ENCODE data around the gene TINCR.
"Not testable (repeated sequence)": the region's sequence is repeated elsewhere in the genome, so short reads cannot be mapped to it uniquely, and the experiment has no call there.

Gene TINCR

DNA sequence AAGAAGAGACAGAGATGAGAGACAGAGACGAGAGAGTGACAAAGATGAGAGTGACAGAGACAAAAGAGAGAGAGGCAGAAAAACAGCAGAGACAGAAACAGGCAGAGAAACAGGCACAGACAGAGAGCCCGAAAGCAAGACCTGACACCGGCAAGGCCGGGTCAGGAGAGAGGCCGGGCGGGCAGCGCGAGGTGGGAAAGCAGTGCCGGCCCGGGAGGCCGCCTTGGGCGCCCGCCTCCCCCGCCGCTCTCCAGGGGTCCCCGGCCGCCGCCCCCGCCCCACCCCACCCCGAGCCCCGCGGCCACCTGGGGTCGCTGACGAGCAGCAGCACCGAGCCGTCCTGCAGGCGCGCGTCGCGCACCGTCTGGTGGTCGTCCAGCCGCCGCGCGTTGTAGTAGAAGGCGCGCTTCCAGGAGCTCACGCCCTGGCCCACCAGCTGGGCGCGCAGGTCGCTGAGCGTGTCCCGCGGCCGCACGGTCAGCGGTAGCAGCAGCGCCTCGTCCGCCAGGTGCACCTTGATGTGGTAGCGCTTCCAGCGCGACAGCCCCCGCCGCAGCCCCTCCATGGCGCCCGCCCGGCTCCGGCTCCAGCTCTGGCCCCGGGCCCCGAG, at the start of gene TINCR:
Gene TINCR, minus strand, starts transcription at position 594 of the 610 bp plus-strand sequence.
- no peak for DNase-seq

- DNase-seq: no peak
These were observed 49.3 kb upstream of the TINCR start for GRCh38 chr19:5617080-5617479.

GRCh38 chr19:5615756-5616327, 48.1 kb upstream of the TINCR start:
- DNase-seq: no peak

DNA sequence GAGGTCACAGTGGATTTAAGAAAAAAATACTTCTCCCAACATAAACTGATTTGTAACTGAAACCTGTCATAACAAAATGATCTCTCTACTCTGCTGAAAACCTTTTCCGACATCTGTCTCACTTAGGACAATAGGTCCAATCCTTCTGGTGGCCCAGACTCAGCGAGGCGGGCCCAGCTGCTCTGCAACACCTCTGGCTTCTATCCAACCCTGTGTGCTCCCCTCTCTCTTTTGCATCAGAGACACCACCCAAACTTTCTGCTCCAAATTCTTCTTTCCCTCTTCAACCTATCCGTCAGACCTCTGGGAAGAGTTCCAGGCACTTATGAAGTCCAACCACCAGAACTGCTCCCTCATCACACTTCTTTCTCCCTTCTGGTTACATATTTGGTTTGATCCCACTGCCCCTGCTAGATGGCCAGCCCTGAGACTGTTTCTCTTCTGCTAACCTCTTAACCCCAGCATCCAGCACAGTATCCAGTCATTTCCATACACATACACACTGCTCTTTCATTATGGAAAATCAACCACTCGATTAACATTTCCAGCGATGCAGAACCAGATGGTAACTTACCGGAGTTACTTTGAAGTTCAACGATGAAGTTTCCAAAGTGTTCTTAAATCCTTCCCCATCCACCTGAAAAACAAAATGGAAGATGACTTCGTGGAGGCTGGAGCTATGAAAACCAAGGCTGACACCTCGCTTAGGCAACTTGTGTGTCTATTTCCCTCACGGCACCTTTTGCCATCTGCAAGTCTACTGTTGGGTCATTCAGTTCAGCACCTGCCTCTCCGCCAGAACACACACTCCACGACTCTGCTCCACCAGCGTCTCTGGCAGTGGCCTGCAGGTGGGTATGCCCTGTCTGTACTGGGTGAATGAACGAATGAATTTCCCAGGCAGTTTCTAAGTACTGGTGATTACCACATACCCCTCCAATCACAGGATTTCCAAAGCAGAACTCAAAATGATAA, 45.4 kb upstream of the TINCR start:
- no peak for DNase-seq

GRCh38 chr19:5609881-5610448, 42.2 kb upstream of the TINCR start:
- DNase-seq: no peak

- DNase-seq: not testable (repeated sequence)
These were observed 41.0 kb upstream of the TINCR start for GRCh38 chr19:5608766-5609165.

DNA sequence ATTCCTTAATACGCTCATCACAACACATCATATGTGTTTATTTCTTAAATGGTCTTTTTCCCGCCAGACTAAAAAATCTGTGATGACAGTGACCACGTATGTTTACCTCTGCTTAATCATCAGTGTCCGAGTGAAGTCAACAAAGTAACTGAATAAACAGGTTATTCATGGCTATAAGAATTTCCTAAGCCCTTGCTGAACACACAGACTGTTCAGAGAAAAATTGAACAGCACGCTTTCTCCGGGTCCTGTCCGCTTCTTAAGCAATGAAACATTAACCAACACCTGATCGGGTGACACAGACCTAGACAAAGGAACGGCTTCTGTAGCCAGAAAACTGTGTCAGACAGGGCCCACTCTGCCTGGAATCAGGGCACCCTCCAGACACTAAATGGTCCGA, 40.5 kb upstream of the TINCR start:
- DNase-seq: no peak

GRCh38 chr19:5607318-5608275, 39.8 kb upstream of the TINCR start:
- no peak for DNase-seq

GRCh38 chr19:5605362-5605761, 37.6 kb upstream of the TINCR start:
- DNase-seq: no peak

- DNase-seq: no peak
These were observed 35.9 kb upstream of the TINCR start for GRCh38 chr19:5603626-5604025.

GRCh38 chr19:5600797-5601196, 33.0 kb upstream of the TINCR start:
- no peak for DNase-seq

- no peak for DNase-seq
These were observed 28.0 kb upstream of the TINCR start for GRCh38 chr19:5595745-5596144.

GRCh38 chr19:5595129-5595528, 27.4 kb upstream of the TINCR start:
- no peak for DNase-seq

DNA sequence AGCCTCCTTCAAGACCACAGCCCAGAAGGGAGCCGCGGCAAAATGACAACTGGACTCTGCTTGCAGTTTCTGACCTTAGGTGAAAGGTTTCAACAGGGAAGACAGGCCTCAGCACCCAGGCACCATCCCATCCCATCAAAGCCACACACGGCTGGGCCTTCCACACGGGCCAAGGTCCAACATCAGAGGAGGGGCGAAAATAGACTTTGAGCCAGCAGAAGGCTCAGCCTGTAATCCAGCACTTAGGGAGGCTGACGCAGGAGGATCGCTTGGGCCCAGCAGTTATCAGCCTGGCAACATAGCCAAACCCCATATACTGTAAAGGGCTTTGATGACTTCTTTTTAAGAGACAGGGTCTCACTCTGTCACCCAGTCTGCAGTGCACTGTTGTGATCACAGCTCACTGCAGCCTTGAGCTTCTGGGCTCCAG, 26.8 kb upstream of the TINCR start:
- DNase-seq: no peak

- DNase-seq: no peak
These were observed 25.8 kb upstream of the TINCR start for GRCh38 chr19:5593343-5594255.

GRCh38 chr19:5592531-5593342, 25.0 kb upstream of the TINCR start:
- no peak for DNase-seq

DNA sequence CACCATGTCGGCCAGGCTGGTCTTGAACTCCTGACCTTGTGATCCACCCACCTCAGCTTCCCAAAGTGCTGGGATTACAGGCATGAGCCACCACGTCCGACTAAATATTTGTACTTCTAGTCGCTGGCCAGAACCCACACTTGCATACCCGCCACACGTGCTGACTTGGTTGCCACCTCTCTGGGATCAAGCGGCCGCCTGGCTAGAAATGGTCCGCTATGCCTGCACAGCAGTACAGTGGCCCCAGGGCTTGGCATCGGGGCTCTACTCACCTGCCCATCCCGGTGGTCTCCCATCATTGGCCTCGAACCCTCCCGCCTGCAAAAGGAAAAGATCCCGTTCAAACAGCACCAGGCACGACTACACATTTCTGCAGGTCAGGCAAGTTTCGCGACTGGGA, 23.7 kb upstream of the TINCR start:
- DNase-seq: no peak

DNA sequence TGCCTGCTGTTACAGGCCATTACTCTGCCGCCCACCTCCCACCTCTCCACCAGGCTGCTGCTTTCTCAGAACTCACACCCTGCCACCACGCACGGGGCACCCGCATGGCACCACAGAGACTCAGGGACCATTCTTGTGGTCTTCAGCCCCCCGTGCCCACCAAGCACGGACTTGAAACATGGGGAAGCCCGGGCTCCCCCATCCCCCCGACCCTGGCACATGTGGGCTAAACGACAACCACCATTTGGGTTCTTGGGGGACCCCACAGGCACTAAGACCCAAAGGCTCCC, 23.1 kb upstream of the TINCR start:
- no peak for DNase-seq

DNA sequence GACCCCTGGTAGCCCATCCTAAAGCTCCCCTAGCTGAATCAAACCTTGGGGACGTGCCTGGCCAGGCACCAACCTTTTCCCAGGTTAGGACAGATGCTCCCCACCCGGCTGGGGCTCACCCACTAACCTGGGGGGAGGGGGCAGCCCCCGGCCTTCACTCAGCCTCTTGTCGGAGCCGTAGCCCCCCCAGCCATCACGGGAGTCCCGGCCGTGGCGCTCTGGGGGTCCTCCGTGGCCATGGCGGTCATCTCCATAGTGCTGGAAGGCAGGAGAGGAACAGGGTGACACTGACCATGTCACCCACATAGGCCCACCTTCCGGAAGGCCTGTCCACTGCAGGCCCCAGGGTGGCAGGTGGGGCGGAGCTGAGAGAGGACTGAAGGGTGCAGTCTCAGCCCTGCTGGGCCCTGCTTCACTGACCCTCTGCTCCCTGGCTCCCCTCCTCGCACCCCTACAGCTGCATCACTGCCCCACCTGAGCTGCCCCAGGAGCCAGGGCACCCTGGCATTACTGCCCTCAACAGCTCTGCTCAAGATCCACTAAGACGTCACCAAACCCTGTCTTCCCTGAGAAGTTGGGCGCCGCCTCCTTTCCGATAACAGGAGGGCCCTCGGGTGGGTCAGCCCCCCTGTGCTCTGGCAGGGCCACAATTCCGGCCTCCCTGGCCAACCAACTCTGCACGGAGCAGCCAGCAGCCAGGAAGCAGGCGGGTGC, 22.6 kb upstream of the TINCR start:
- DNase-seq: no peak

Data from activated CD8-positive, alpha-beta memory T cell treated with anti-CD3 and anti-CD28 coated beads, Interleukin-2, amount 50 U/mL, for 48 hours (primary cell).